ENCODE measurements around the gene SH2D2A. TPM values are rescaled to one million over a fixed set of nuclear protein-coding genes. Genes with fewer than 3 reads are reported as not detected.

The SH2D2A gene
- total RNA-seq, 1 donor from 2014 or later: 4.9 TPM

- intact Hi-C loops (cut with DNase I): no loop called here
- no peak for TF ChIP-seq POLR2AphosphoS5 (IDR thresholded peaks at IDR 0.05; ENCODE audit: insufficient read depth in 1 of 2, low read depth in 1 of 2)
- TF ChIP-seq POLR2A (IDR thresholded peaks at IDR 0.05): no peak
- no peak for TF ChIP-seq CTCF (IDR thresholded peaks at IDR 0.05)
- Histone ChIP-seq H3K36me3 (no peaks in the 10 kb centered on the region), H3K9me3 (no peaks in the 10 kb centered on the region), H3K27ac (peak overlapping the region; percentile 80), H3K27me3 (no peaks in the 10 kb centered on the region), H3K4me3 (peak overlapping the region; percentile 29 to 32), H3K4me1 (peaks cover 39% of the 10 kb centered on the region)
- no peak for DNase-seq (ENCODE audit: extremely low spot score in 2 of 2)
Observed at GRCh38 chr1:156815961-156816422, 656 bp downstream of the SH2D2A start.

GRCh38 chr1:156815307-156815826, 1.3 kb downstream of the SH2D2A start:
- TF ChIP-seq POLR2A (IDR thresholded peaks at IDR 0.05): no peak
- TF ChIP-seq CTCF (IDR thresholded peaks at IDR 0.05): no peak
- TF ChIP-seq POLR2AphosphoS5 (IDR thresholded peaks at IDR 0.05; ENCODE audit: insufficient read depth in 1 of 2, low read depth in 1 of 2): peak; percentile 32 to 56
- peak overlapping the region; percentile 29 to 32 for H3K4me3 ChIP-seq
- no peaks in the 10 kb centered on the region for H3K36me3 ChIP-seq
- H3K9me3 ChIP-seq: no peaks in the 10 kb centered on the region
- H3K27me3 ChIP-seq: no peaks in the 10 kb centered on the region
- DNase-seq (ENCODE audit: extremely low spot score in 2 of 2): no peak
- peaks cover 39% of the 10 kb centered on the region for H3K4me1 ChIP-seq
- intact Hi-C loops (cut with DNase I): no loop called here
- H3K27ac ChIP-seq: peak overlapping the region; percentile 80

- TF ChIP-seq CTCF (IDR thresholded peaks at IDR 0.05): no peak
- TF ChIP-seq POLR2AphosphoS5 (IDR thresholded peaks at IDR 0.05; ENCODE audit: insufficient read depth in 1 of 2, low read depth in 1 of 2): no peak
- TF ChIP-seq POLR2A (IDR thresholded peaks at IDR 0.05): no peak
- Histone ChIP-seq H3K27ac (peak overlapping the region; percentile 80), H3K36me3 (no peaks in the 10 kb centered on the region), H3K4me1 (peaks cover 39% of the 10 kb centered on the region), H3K27me3 (no peaks in the 10 kb centered on the region), H3K9me3 (no peaks in the 10 kb centered on the region), H3K4me3 (peak overlapping the region; percentile 42 to 43)
- no peak for DNase-seq (ENCODE audit: extremely low spot score in 2 of 2)
- intact Hi-C loops (cut with DNase I): no loop called here
Observed at GRCh38 chr1:156814571-156815260, 1.9 kb downstream of the SH2D2A start.

- Histone ChIP-seq H3K27ac (peak overlapping the region; percentile 80), H3K4me1 (peaks cover 39% of the 10 kb centered on the region)
- intact Hi-C loops (cut with DNase I): no loop called here
Observed at GRCh38 chr1:156813750-156814570, 2.7 kb downstream of the SH2D2A start.

More at GRCh38 chr1:156813750-156814570, 2.7 kb downstream of the SH2D2A start:
- Histone ChIP-seq H3K4me3 (peak overlapping the region; percentile 42 to 43), H3K9me3 (no peaks in the 10 kb centered on the region), H3K27me3 (no peaks in the 10 kb centered on the region), H3K36me3 (no peaks in the 10 kb centered on the region)
- DNase-seq (ENCODE audit: extremely low spot score in 2 of 2): no peak
- TF ChIP-seq POLR2A (IDR thresholded peaks at IDR 0.05) (no peak), CTCF (IDR thresholded peaks at IDR 0.05) (peak in 2 of 3 experiments; percentile 41 to 44), POLR2AphosphoS5 (IDR thresholded peaks at IDR 0.05; ENCODE audit: insufficient read depth in 1 of 2, low read depth in 1 of 2) (peak in 1 of 2 donors; percentile 47)
